ENCODE data around the gene SPG7. TPM values are rescaled to one million over a fixed set of nuclear protein-coding genes. Genes with fewer than 3 reads are reported as not detected.

The SPG7 gene
- polyA plus RNA-seq, 2 of the 4 experiments (the other 2 are of a cell fraction), result 53.2 to 73.2 TPM

DNA sequence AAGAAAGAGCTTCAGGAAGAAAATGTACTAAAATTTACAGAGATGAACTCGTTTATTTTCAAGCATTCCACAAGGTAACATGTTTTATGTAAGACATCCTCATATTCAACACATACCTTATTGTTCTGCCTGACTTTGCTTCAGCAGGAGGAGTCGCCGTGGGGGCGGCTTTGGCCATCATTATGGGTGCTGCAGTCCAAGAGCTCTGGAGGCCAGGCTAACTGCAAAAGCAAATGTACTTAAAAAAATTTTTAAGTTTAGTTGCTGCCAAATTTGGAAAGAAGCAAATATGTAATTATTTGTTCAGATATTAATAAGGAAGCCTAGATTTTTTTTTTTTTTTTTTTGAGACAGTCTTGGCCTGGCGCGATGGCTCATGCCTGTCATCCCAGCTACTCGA lies 4.1 kb upstream of the SPG7 start:
- no peak for FAIRE-seq
- ChIA-PET POLR2A (interaction anchor here (0.5 kb wide), 1 partner anchor 262 kb away, joined by 3 read pairs; no protein-coding TSS in a partner anchor), CTCF (interaction anchor here (1.4 to 1.5 kb wide), 3 partner anchors 9 to 169 kb away, joined by 3 to 5 read pairs (median 4); no protein-coding TSS in a partner anchor)

GRCh38 chr16:89505204-89506112 lies 2.7 kb upstream of the SPG7 start:
- peak overlapping the region; percentile 27; the same call in 2 of the 3 replicates for H3K4me3 ChIP-seq
- peaks cover 60% of the 10 kb centered on the region for H3K4me1 ChIP-seq
- ChIA-PET CTCF (interaction anchor here (1.4 kb wide), 1 partner anchor 11 kb away, joined by 5 read pairs; no protein-coding TSS in a partner anchor), POLR2A (no interaction called here)
- 14% methylated on average over 20 of the region's 20 CpGs for WGBS (ENCODE audit: missing lambda C conversion rate)
- no peaks in the 10 kb centered on the region for H3K9me3 ChIP-seq
- peak overlapping the region; percentile 93 to 94 for H3K27ac ChIP-seq
- ATAC-seq, result peak; percentile 64 to 68
- peak; percentile 86 to 96 for DNase-seq (ENCODE audit: low read depth in 1 of 2, low spot score in 1 of 2)
- peak overlapping the region; percentile 92 for H3K4me2 ChIP-seq
- TF ChIP-seq, protein P1, sequence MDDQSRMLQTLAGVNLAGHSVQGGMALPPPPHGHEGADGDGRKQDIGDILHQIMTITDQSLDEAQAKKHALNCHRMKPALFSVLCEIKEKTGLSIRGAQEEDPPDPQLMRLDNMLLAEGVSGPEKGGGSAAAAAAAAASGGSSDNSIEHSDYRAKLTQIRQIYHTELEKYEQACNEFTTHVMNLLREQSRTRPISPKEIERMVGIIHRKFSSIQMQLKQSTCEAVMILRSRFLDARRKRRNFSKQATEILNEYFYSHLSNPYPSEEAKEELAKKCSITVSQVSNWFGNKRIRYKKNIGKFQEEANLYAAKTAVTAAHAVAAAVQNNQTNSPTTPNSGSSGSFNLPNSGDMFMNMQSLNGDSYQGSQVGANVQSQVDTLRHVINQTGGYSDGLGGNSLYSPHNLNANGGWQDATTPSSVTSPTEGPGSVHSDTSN (IDR thresholded peaks at IDR 0.05), result 0 out of 2 replicates have a peak, but pooled peaks have one; percentile 10
- TF ChIP-seq FOSL2 (IDR thresholded peaks at IDR 0.05) (no peak), FOSL2 (CRISPR knock-in tag; IDR thresholded peaks at IDR 0.05) (peak; percentile 72), POLR2A (IDR thresholded peaks at IDR 0.05; ENCODE audit: low read length) (peak; percentile 74), JUN (IDR thresholded peaks at IDR 0.05) (peak in 1 of 2 experiments; percentile 47; a peak in 3 of 5 replicates), CHD2 (IDR thresholded peaks at IDR 0.05; ENCODE audit: low read length, partially characterized antibody) (no peak), CTCF (IDR thresholded peaks at IDR 0.05) (no peak), FOXS1 (CRISPR knock-in tag; IDR thresholded peaks at IDR 0.05) (0 out of 2 replicates have a peak, but pooled peaks have one; percentile 7), HOXB5 (CRISPR knock-in tag; IDR thresholded peaks at IDR 0.05) (peak; percentile 51; the same call in 1 of the 2 replicates), MAX (IDR thresholded peaks at IDR 0.05) (peak; percentile 62), HES2 (IDR thresholded peaks at IDR 0.05) (no peak), MYC (IDR thresholded peaks at IDR 0.05; ENCODE audit: borderline replicate concordance, low read length) (no peak), HOXA7 (CRISPR knock-in tag; IDR thresholded peaks at IDR 0.05) (0 out of 2 replicates have a peak, but pooled peaks have one; percentile 4), MAFK (IDR thresholded peaks at IDR 0.05; ENCODE audit: partially characterized antibody) (peak; percentile 41), EHF (CRISPR knock-in tag; IDR thresholded peaks at IDR 0.05) (peak; percentile 21; the same call in 1 of the 2 replicates), BHLHE40 (IDR thresholded peaks at IDR 0.05; ENCODE audit: low read depth, low read length) (no peak)
- TF ChIP-seq, protein P2, sequence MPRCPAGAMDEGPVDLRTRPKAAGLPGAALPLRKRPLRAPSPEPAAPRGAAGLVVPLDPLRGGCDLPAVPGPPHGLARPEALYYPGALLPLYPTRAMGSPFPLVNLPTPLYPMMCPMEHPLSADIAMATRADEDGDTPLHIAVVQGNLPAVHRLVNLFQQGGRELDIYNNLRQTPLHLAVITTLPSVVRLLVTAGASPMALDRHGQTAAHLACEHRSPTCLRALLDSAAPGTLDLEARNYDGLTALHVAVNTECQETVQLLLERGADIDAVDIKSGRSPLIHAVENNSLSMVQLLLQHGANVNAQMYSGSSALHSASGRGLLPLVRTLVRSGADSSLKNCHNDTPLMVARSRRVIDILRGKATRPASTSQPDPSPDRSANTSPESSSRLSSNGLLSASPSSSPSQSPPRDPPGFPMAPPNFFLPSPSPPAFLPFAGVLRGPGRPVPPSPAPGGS (IDR thresholded peaks at IDR 0.05), result 0 out of 3 replicates have a peak, but pooled peaks have one; percentile 26
- FAIRE-seq, result peak; percentile 51

More for the DNA sequence above, 4.1 kb upstream of the SPG7 start:
- peak overlapping the region; percentile 93 to 94; a peak in 5 of 6 replicates for H3K27ac ChIP-seq
- DNase-seq (ENCODE audit: low read depth in 1 of 2, low spot score in 1 of 2) (no peak), ATAC-seq (no peak)
- WGBS (ENCODE audit: missing lambda C conversion rate), result 90% methylated on average over 7 of the region's 7 CpGs
- no peak for TF ChIP-seq MAX (IDR thresholded peaks at IDR 0.05)
- no peak overlapping the region for H3K4me2 ChIP-seq
- H3K4me1 ChIP-seq, result peaks cover 51% of the 10 kb centered on the region
- H3K9me3 ChIP-seq, result no peaks in the 10 kb centered on the region
- no peak overlapping the region for H3K4me3 ChIP-seq
